Activated CD4-positive, CD25-positive, alpha-beta regulatory T cell treated with anti-CD3 and anti-CD28 coated beads, Interleukin-2, amount 50 U/mL, for 72 hours (primary cell): Measurements from ENCODE around the gene RANBP17.
"Not testable (repeated sequence)": the region's sequence is repeated elsewhere in the genome, so short reads cannot be mapped to it uniquely, and the experiment has no call there.

Experiments
- DNase-seq: peaks from one replicate; pipeline ENCODE4 v3.0.0; 2021

Gene RANBP17

GRCh38 chr5:170960567-170960966, 98.7 kb downstream of the RANBP17 start:
- no peak for DNase-seq

- DNase-seq, result no peak
Observed at GRCh38 chr5:170963521-170963920, 101.7 kb downstream of the RANBP17 start.

GRCh38 chr5:170974461-170974860, 112.6 kb downstream of the RANBP17 start:
- no peak for DNase-seq

- not testable (repeated sequence) for DNase-seq
Observed at GRCh38 chr5:170980261-170980660, 118.4 kb downstream of the RANBP17 start.

GRCh38 chr5:170985486-170985885, 123.7 kb downstream of the RANBP17 start:
- DNase-seq, result no peak

- no peak for DNase-seq
Observed at GRCh38 chr5:170986598-170986997, 124.8 kb downstream of the RANBP17 start.

GRCh38 chr5:170993476-170993875, 131.7 kb downstream of the RANBP17 start:
- no peak for DNase-seq

GRCh38 chr5:171010086-171010485, 148.3 kb downstream of the RANBP17 start:
- no peak for DNase-seq

- DNase-seq, result no peak
Observed at GRCh38 chr5:171010816-171011215, 149.0 kb downstream of the RANBP17 start.

GRCh38 chr5:171023508-171023907, 161.7 kb downstream of the RANBP17 start:
- DNase-seq, result no peak

- no peak for DNase-seq
Observed at GRCh38 chr5:171024084-171024483, 162.3 kb downstream of the RANBP17 start.

- no peak for DNase-seq
Observed at GRCh38 chr5:171029401-171029800, 167.6 kb downstream of the RANBP17 start.

- no peak for DNase-seq
Observed at GRCh38 chr5:171031977-171032376, 170.2 kb downstream of the RANBP17 start.

GRCh38 chr5:171032435-171032973, 170.7 kb downstream of the RANBP17 start:
- DNase-seq, result no peak

- DNase-seq, result not testable (repeated sequence)
Observed at GRCh38 chr5:171041893-171042292, 180.1 kb downstream of the RANBP17 start.

- no peak for DNase-seq
Observed at GRCh38 chr5:171050916-171051315, 189.1 kb downstream of the RANBP17 start.

- no peak for DNase-seq
Observed at GRCh38 chr5:171055875-171056454, 194.1 kb downstream of the RANBP17 start.

GRCh38 chr5:171067540-171068130, 205.8 kb downstream of the RANBP17 start:
- no peak for DNase-seq

GRCh38 chr5:171074747-171075146, 212.9 kb downstream of the RANBP17 start:
- DNase-seq, result no peak

- DNase-seq, result no peak
Observed at GRCh38 chr5:171080186-171080938, 218.5 kb downstream of the RANBP17 start.

- no peak for DNase-seq
Observed at GRCh38 chr5:171081319-171081718, 219.5 kb downstream of the RANBP17 start.

- no peak for DNase-seq
Observed at GRCh38 chr5:171092194-171092593, 230.4 kb downstream of the RANBP17 start.

- DNase-seq, result no peak
Observed at GRCh38 chr5:171093598-171093997, 231.8 kb downstream of the RANBP17 start.

- no peak for DNase-seq
Observed at GRCh38 chr5:171094356-171094755, 232.5 kb downstream of the RANBP17 start.
